Heart right ventricle (tissue), 16 donors: Measurements from ENCODE around the gene AURKA. TPM values are rescaled to one million over a fixed set of nuclear protein-coding genes. Genes with fewer than 3 reads are reported as not detected.
A peak's percentile ranks its signal among the peaks of the same experiment; 100 is the strongest.

ENCODE experiments used
- ATAC-seq, 8 donors: fragments of 200-7000 bp; cut with Tn5 transposase; one replicate each; pipeline ENCODE4 v1.9.1; 2020; ENCODE audit warnings: mild to moderate bottlenecking in 8 of 8, moderate library complexity in 8 of 8, moderate number of reproducible peaks in 1 of 8
- DNase-seq, 2 donors: peaks; one replicate each; pipeline ENCODE4 v3.0.0-alpha.2; 2020
- H3K27ac ChIP-seq, 10 donors: fragments of 200-600 bp; sonication (generic) in 2 of 10; one replicate each; pipeline versions ENCODE4 v1.5.0 to v1.8.0; 2020 to 2022; ENCODE audit warnings: mild to moderate bottlenecking in 3 of 10
- H3K27me3 ChIP-seq, 7 donors: fragments of 200-600 bp; one replicate each; pipeline ENCODE4 v1.8.0; 2021 to 2022; ENCODE audit warnings: mild to moderate bottlenecking in 2 of 7
- H3K36me3 ChIP-seq, 9 donors: fragments of 200-600 bp; sonication (generic) in 1 of 9; one replicate each; pipeline versions ENCODE4 v1.5.0 to v1.8.0; 2020 to 2022; ENCODE audit warnings: mild to moderate bottlenecking in 2 of 9
- H3K4me1 ChIP-seq, 9 donors: fragments of 200-600 bp; sonication (generic) in 1 of 9; one replicate each; pipeline versions ENCODE4 v1.5.0 to v1.8.0; 2020 to 2022; ENCODE audit warnings: mild to moderate bottlenecking in 4 of 9
- H3K4me3 ChIP-seq, 10 donors: fragments of 200-600 bp; sonication (generic) in 2 of 10; one replicate each; pipeline versions ENCODE4 v1.5.0 to v1.8.0; 2020 to 2022; ENCODE audit warnings: mild to moderate bottlenecking in 7 of 10, moderate library complexity in 2 of 10
- H3K9me3 ChIP-seq, 11 donors: fragments of 200-600 bp in 10 of 11; sonication (generic) in 2 of 11; one replicate each; pipeline versions ENCODE4 v1.5.0 to v1.8.0; 2013 to 2022; ENCODE audit warnings: mild to moderate bottlenecking in 2 of 11, control low read depth in 1 of 11, moderate library complexity in 1 of 11
- WGBS, 2 donors: extraction: QIAGEN DNeasy Blood & Tissue Kit; methylation state at CpG; one replicate each; pipeline ENCODE4 v1.1.7; 2013; ENCODE audit warnings: inconsistent platforms in 1 of 2; 5-methylcytosine and 5-hydroxymethylcytosine counted together
- intact Hi-C, 10 donors: fragments of 100-400 bp; cut with DNase I; formaldehyde crosslinking; loops; one replicate each; pipeline versions ENCODE4 v1.11.1 to v1.14.2; 2022
- polyA plus RNA-seq, 2 donors: library from polyadenylated mRNA; stranded (reverse); fragments of 200-250 nt; gene quantifications; one replicate each; pipeline ENCODE4 v1.2.3, GENCODE V29; 2013
- total RNA-seq, 10 donors: library from RNA; stranded (reverse); fragmentation: NEBNext Ultra II Directional in 3 of 10; extraction: Animal tissue kit (Norgen Biotek cat#: 25700) in 3 of 10; gene quantifications; one replicate each; pipeline versions ENCODE4 v1.2.1 to v1.2.4, GENCODE V29; 2021 to 2023
- TF ChIP-seq, protein P1 (sequence below), 9 donors: fragments of 200-600 bp; sonication (generic) in 2 of 9; IDR thresholded peaks; one replicate each; pipeline versions ENCODE4 v1.5.0 to v1.8.0; 2021 to 2022; ENCODE audit warnings: antibody characterized with exemption in 9 of 9, mild to moderate bottlenecking in 5 of 9, moderate library complexity in 1 of 9
- donor health status: Arrhythmogenic right ventricular cardiomyopathy.
- donor health status: ischemic (EF 13 %, LVEDD 7.1; RV severe dilation, severe dysfunction).
- donor health status: healthy with polysubstance abuse.
- donor health status: DM: no; HTN: yes; CAD: no.
- donor health status: DM: no; HTN: no; CAD: no.
- donor health status: ischemic (EF 25% LVEDD 6.9; RV normal size, moderate dysfunction).
- donor health status: ischemic (EF 25% LVEDD 5.7; RV mildly dilated, moderate dysfunction).
- donor health status: healthy.
- donor health status: DM: yes; HTN: yes; CAD: no.
- donor health status: Ischemic cardiomyopathy.
- donor health status: ischemic (EF 35%, LVEDD 5.7; RV mildly dilated, moderate dysfunction).
- donor health status: nonischemic (EF 11% LVEDD 7.7; RV severe dilation, severe dysfunction).
- donor health status: DM: yes; HTN: yes; CAD: no.
- donor health status: PGD.
- donor health status: ischemic (EF 29% LVEDD 5.4; RV normal size, mild dysfunction).
- donor health status: nonischemic (EF 23%, LVEDD 6.1; RV moderate dilation, normal function).

The AURKA gene
- total and polyA plus RNA-seq, 12 donors: 2.4 to 12.2 (median 7.5) TPM

DNA sequence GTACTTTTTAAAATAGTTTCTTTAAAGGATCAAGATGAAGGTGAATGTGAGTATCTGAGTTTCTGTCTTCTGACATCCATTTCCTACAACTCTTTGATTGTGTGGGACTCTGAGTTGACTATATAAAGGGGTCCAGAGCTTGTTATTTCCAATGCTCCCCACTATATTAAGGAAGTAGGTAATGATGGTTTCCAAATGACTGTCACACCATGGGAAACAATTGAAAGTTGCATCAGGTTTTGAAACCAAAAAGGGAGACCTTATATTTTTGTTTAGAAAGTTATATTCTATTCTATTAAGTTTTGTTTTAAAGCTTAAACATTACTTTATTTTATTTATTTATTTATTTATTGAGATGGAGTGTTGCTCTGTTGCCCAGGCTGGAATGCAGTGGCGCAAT lies 31.2 kb upstream of the AURKA start:
- intact Hi-C loops: no loop called here
- Histone ChIP-seq H3K4me1 (peaks cover 0 to 81% (median 18%) of the 10 kb centered on the region in 9 donors), H3K9me3 (no peaks in the 10 kb centered on the region), H3K27me3 (peaks cover 0 to 5% (median 0%) of the 10 kb centered on the region in 7 donors), H3K27ac (peak overlapping the region in 8 of 10 donors; percentile 11 to 71 (median 43)), H3K36me3 (no peaks in the 10 kb centered on the region), H3K4me3 (no peak overlapping the region)
- DNase-seq (no peak), ATAC-seq (no peak)
- WGBS, 2 donors: 98 to 100% methylated on average over 1 of the region's 1 CpG
- TF ChIP-seq, protein P1, sequence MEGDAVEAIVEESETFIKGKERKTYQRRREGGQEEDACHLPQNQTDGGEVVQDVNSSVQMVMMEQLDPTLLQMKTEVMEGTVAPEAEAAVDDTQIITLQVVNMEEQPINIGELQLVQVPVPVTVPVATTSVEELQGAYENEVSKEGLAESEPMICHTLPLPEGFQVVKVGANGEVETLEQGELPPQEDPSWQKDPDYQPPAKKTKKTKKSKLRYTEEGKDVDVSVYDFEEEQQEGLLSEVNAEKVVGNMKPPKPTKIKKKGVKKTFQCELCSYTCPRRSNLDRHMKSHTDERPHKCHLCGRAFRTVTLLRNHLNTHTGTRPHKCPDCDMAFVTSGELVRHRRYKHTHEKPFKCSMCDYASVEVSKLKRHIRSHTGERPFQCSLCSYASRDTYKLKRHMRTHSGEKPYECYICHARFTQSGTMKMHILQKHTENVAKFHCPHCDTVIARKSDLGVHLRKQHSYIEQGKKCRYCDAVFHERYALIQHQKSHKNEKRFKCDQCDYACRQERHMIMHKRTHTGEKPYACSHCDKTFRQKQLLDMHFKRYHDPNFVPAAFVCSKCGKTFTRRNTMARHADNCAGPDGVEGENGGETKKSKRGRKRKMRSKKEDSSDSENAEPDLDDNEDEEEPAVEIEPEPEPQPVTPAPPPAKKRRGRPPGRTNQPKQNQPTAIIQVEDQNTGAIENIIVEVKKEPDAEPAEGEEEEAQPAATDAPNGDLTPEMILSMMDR (IDR thresholded peaks at IDR 0.05): no peak

- TF ChIP-seq, protein P1 (IDR thresholded peaks at IDR 0.05): peak in 1 of 9 donors; percentile 3
- no peaks in the 10 kb centered on the region for H3K36me3 ChIP-seq
- ATAC-seq (peak in 5 of 8 donors; percentile 17 to 70 (median 33)), DNase-seq (no peak)
- H3K4me1 ChIP-seq: peaks cover 0 to 81% (median 18%) of the 10 kb centered on the region in 9 donors
- peak overlapping the region in 8 of 10 donors; percentile 11 to 71 (median 43) for H3K27ac ChIP-seq
- 17 to 28% methylated on average over 4 of the region's 4 CpGs for WGBS, 2 donors
- peaks cover 0 to 5% (median 0%) of the 10 kb centered on the region in 7 donors for H3K27me3 ChIP-seq
- no peak overlapping the region for H3K4me3 ChIP-seq
- intact Hi-C loops: no loop called here
- no peaks in the 10 kb centered on the region for H3K9me3 ChIP-seq
Measured at GRCh38 chr20:56422824-56423189, 30.8 kb upstream of the AURKA start.

DNA sequence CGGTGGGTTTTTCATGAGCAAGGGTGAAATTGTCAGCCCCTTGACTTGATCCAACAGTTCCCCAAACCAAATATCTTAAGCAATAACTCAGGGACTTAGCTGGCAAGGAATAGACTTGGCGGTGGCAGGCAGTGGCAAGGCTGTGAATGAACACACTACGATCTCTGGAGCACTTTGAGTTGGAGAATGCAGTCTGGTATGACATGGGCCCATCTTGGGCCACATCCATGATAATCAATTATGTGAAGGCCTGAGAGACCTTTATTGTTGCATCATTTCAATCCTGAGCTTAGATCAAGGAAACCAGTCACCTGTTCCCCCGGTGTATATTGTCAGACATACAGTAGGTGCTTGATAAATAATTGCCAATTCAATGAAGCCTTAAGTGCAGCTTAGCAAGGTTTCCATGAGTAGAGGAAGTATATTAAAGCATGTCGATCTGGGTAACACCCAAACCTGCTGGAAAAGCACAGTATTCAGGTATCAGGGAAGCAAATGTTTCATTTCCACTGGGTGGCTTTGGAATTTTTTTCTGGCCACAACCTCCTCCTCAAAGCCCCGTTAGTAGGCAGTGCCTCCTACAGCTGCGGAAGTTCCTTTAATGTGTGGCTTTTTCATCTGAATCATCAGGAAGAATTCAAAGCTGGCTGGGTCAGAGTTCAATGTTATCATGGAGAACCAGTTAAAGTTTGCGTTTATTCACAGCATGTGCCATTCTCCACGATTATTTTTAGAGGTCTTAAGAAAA lies 30.2 kb upstream of the AURKA start:
- intact Hi-C loops: no loop called here
- peak in 3 of 8 donors; percentile 32 to 40 (median 35) for ATAC-seq
- no peak for DNase-seq
- no peaks in the 10 kb centered on the region for H3K9me3 ChIP-seq
- 53 to 57% methylated on average over 9 of the region's 9 CpGs for WGBS, 2 donors
- H3K4me1 ChIP-seq: peaks cover 0 to 81% (median 21%) of the 10 kb centered on the region in 9 donors
- H3K27ac ChIP-seq: peak overlapping the region in 8 of 10 donors; percentile 11 to 71 (median 43)
- TF ChIP-seq, protein P1 (IDR thresholded peaks at IDR 0.05): peak in 1 of 9 donors; percentile 7
- no peaks in the 10 kb centered on the region for H3K36me3 ChIP-seq
- peaks cover 0 to 5% (median 0%) of the 10 kb centered on the region in 7 donors for H3K27me3 ChIP-seq
- H3K4me3 ChIP-seq: no peak overlapping the region

DNA sequence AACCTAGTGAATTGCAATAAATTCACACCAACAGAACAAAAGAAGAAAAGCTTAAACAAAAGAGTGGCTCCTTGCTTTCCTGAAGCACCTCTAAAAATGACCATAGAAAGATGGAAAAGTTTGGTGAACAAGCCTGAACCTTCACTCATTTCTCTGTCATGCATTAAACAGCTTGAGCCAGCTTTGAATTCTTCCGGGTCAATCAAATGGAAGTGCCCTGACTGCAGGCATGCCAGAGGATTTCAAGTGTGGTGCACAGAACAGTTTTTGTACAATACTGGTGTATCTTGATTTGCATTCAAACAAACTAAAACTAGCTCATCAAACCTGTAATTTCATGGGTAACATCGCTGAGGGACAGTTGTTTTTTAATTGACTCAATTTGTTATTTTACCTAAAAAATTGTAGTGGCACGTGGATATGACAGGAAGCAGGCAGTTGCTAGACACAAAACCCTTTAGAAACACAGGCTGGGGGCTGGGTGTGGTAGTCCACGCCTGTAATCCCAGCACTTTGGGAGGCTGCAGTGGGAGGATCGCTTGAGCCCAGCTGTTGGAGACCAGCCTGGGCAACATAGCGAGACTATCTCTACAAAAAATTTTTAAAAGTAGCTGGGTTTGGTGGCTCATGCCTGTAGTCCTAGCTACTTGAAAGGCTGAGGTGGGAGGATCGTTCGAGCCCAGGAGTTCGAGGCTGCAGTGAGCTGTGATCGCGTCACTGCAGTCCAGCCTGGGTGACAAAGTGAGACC lies 29.1 kb upstream of the AURKA start:
- intact Hi-C loops: no loop called here
- TF ChIP-seq, protein P1 (IDR thresholded peaks at IDR 0.05): no peak
- Histone ChIP-seq H3K36me3 (no peaks in the 10 kb centered on the region), H3K27me3 (peaks cover 0 to 5% (median 0%) of the 10 kb centered on the region in 7 donors), H3K27ac (peak overlapping the region in 1 of 10 donors; percentile 71), H3K4me3 (no peak overlapping the region), H3K9me3 (no peaks in the 10 kb centered on the region), H3K4me1 (peaks cover 0 to 77% (median 23%) of the 10 kb centered on the region in 9 donors)
- ATAC-seq (no peak), DNase-seq (no peak)
- 80 to 81% methylated on average over 11 of the region's 11 CpGs for WGBS, 2 donors
